CD8-positive, alpha-beta memory T cell (primary cell): ENCODE data around the gene CNOT4. TPM values are rescaled to one million over a fixed set of nuclear protein-coding genes. Genes with fewer than 3 reads are reported as not detected.

Experiments
- CTCF ChIA-PET: fragments of 350-600 bp; sonication (Branson Sonifier 250); formaldehyde crosslinking; loops from one replicate; lab custom pipeline; 2021; ENCODE audit warnings: antibody characterized with exemption; lab: Charles Lee
- POLR2A ChIA-PET: fragments of 350-600 bp; sonication (Branson Sonifier 250); formaldehyde crosslinking; loops from one replicate; lab custom pipeline; 2021; ENCODE audit warnings: antibody characterized with exemption; lab: Charles Lee
- DNase-seq, 5 donors: peaks; one replicate each; pipeline versions ENCODE4 v3.0.0 to v3.0.0-alpha.2; 2020 to 2022; ENCODE audit warnings: mixed read lengths in 1 of 5
- H3K27ac ChIP-seq: one replicate; pipeline ENCODE4 v1.7.0; 2013; ENCODE audit warnings: low read depth, mild to moderate bottlenecking, low read length, moderate library complexity
- H3K27me3 ChIP-seq: 2 replicates; pipeline ENCODE4 v1.7.0; 2013; ENCODE audit warnings: low read length, mild to moderate bottlenecking; ENCODE audit not compliant: insufficient read depth, poor library complexity, severe bottlenecking
- H3K36me3 ChIP-seq: 2 replicates; pipeline ENCODE4 v1.7.0; 2013; ENCODE audit warnings: mild to moderate bottlenecking, low read length, moderate library complexity; ENCODE audit not compliant: insufficient read depth
- H3K4me1 ChIP-seq: 2 replicates; pipeline ENCODE4 v1.7.0; 2013; ENCODE audit warnings: mild to moderate bottlenecking, low read length, moderate library complexity; ENCODE audit not compliant: insufficient read depth
- H3K4me3 ChIP-seq: 2 replicates; pipeline ENCODE4 v1.7.0; 2013; ENCODE audit warnings: mild to moderate bottlenecking, low read length
- H3K9me3 ChIP-seq: 2 replicates; pipeline ENCODE4 v1.7.0; 2013; ENCODE audit warnings: mild to moderate bottlenecking, low read length
- H3K27ac Mint-ChIP-seq, 8 donors: one replicate each; pipeline ENCODE4 v1.8.0; 2020 to 2021; ENCODE audit warnings: mixed read lengths in 8 of 8, mild to moderate bottlenecking in 6 of 8, inconsistent platforms in 3 of 8, moderate library complexity in 3 of 8
- H3K27me3 Mint-ChIP-seq, 2 donors: one replicate each; pipeline ENCODE4 v1.8.0; 2020 to 2021; ENCODE audit warnings: mixed read lengths in 2 of 2, mild to moderate bottlenecking in 1 of 2, moderate library complexity in 1 of 2
- H3K36me3 Mint-ChIP-seq, 3 donors: one replicate each; pipeline ENCODE4 v1.8.0; 2020 to 2021; ENCODE audit warnings: mixed read lengths in 3 of 3, inconsistent platforms in 1 of 3, mild to moderate bottlenecking in 1 of 3
- H3K4me1 Mint-ChIP-seq, 3 donors: one replicate each; pipeline ENCODE4 v1.8.0; 2020 to 2021; ENCODE audit warnings: mixed read lengths in 3 of 3, inconsistent platforms in 1 of 3, mild to moderate bottlenecking in 1 of 3
- H3K4me3 Mint-ChIP-seq, 7 donors: one replicate each; pipeline ENCODE4 v1.8.0; 2020 to 2021; ENCODE audit warnings: mixed read lengths in 7 of 7, mild to moderate bottlenecking in 6 of 7, moderate library complexity in 4 of 7, inconsistent platforms in 2 of 7
- H3K9me3 Mint-ChIP-seq, 5 donors: one replicate each; pipeline ENCODE4 v1.8.0; 2020 to 2022; ENCODE audit warnings: mixed read lengths in 5 of 5, mild to moderate bottlenecking in 3 of 5, moderate library complexity in 2 of 5, inconsistent platforms in 1 of 5
- polyA plus RNA-seq: library from polyadenylated mRNA; unstranded; fragments of 300-500 nt; fragmentation: Illumina TruSeq; gene quantifications from one replicate; pipeline ENCODE4 v1.2.3, GENCODE V29; 2021
- total RNA-seq, 2 experiments: library from RNA; stranded (reverse); gene quantifications; one replicate each; pipeline ENCODE4 v1.2.3, GENCODE V29; 2021

CNOT4 gene
- total and polyA plus RNA-seq, 3 experiments from 2014 or later = 19.3 to 21.8 (median 21.5) TPM

DNA sequence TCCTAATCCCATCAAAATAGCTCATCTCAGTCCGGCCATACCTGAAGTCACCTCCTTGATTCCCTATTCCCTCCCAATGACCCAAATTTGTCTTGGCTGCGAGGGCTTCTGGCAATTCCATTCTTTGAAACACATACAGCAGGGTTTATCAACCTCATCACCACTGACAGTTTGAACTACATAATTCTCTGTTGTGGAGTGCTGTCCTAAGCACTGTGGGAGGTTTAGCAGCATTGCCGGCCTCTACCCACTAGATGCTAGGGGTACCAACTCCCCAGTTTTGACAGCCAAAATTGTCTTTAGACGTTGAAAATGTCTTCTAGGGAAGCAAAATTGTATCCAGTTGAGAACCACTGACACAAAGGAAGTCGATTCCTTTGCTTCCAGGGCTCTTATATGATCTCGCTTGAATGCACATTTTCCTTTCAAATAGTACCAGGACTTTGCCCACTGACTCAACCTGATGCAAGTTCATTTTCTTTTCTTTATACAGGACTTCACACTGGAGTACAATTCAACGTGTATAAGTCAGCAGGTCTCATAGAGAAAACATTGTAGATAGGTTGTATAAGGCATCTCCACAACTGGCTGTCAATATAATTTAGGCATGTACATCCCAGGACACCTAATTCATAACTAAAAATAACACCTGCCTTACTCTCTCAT is 142.9 kb downstream of the CNOT4 start:
- DNase-seq = no peak
- ChIA-PET POLR2A (no interaction called here), CTCF (no interaction called here)
- Mint-ChIP-seq H3K36me3 (peaks cover 13 to 32% (median 19%) of the 10 kb centered on the region in 3 donors), H3K4me1 (peaks cover 4 to 23% (median 8%) of the 10 kb centered on the region in 3 donors), H3K4me3 (no peak overlapping the region), H3K27ac (no peak overlapping the region), H3K27me3 (no peaks in the 10 kb centered on the region), H3K9me3 (no peaks in the 10 kb centered on the region)
- Histone ChIP-seq H3K27ac (no peak overlapping the region), H3K4me3 (no peak overlapping the region), H3K36me3 (no peaks in the 10 kb centered on the region), H3K27me3 (no peaks in the 10 kb centered on the region), H3K4me1 (no peaks in the 10 kb centered on the region), H3K9me3 (no peaks in the 10 kb centered on the region)

DNA sequence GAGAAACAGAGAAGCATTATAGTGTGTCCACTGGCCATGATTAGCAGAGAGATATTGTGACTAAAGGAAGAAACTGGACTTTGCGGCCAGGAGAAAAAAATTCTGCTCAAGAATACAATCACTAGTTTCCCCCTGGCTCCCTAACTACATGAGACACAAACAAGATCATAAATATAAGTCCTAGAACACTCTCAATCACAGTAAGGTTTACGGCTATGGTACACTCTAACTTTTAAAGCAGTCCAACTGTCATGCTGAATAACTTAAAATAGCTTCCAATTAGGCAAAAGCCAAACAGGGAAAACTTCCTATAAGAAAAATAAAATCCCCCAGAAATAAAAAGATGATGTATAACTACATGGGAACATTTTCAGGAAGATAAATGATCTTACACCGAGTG is 144.2 kb downstream of the CNOT4 start:
- Mint-ChIP-seq H3K36me3 (peaks cover 13 to 37% (median 21%) of the 10 kb centered on the region in 3 donors), H3K4me1 (peaks cover 3 to 20% (median 5%) of the 10 kb centered on the region in 3 donors), H3K27ac (peak overlapping the region in 1 of 8 donors; percentile 9), H3K27me3 (no peaks in the 10 kb centered on the region), H3K9me3 (no peaks in the 10 kb centered on the region), H3K4me3 (no peak overlapping the region)
- ChIA-PET POLR2A (no interaction called here), CTCF (no interaction called here)
- H3K27me3 ChIP-seq = no peaks in the 10 kb centered on the region
- H3K36me3 ChIP-seq = no peaks in the 10 kb centered on the region
- H3K4me1 ChIP-seq = no peaks in the 10 kb centered on the region
- no peaks in the 10 kb centered on the region for H3K9me3 ChIP-seq
- no peak for DNase-seq
- H3K4me3 ChIP-seq = no peak overlapping the region
- no peak overlapping the region for H3K27ac ChIP-seq

DNA sequence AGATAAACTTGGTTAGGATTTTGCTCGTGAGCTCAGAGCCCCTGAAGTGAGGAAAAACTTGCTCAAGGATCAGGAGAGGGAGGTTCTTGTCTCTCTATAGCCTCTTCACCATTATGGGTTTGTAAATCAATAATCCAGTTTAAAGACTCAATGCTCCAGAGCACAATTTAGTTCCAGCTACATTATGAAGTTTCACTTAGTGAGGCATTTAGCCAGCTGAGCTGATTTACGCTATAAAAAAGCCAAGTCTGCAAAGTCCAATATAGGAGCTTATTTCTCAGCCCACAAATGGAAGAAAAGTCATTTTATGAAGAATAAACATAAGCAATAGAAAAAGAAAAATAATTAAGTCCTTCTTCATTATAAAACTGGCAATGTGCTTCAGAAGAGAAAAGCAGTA is 145.7 kb downstream of the CNOT4 start:
- CTCF ChIA-PET = no interaction called here
- H3K9me3 Mint-ChIP-seq = no peaks in the 10 kb centered on the region
- no peak overlapping the region for H3K4me3 Mint-ChIP-seq
- POLR2A ChIA-PET = no interaction called here
- no peaks in the 10 kb centered on the region for H3K27me3 ChIP-seq
- no peak overlapping the region for H3K4me3 ChIP-seq
- peaks cover 0 to 8% (median 0%) of the 10 kb centered on the region in 3 donors for H3K4me1 Mint-ChIP-seq
- no peaks in the 10 kb centered on the region for H3K36me3 ChIP-seq
- peaks cover 13 to 33% (median 20%) of the 10 kb centered on the region in 3 donors for H3K36me3 Mint-ChIP-seq
- no peak for DNase-seq
- H3K27me3 Mint-ChIP-seq = no peaks in the 10 kb centered on the region
- no peaks in the 10 kb centered on the region for H3K4me1 ChIP-seq
- H3K27ac ChIP-seq = no peak overlapping the region
- peak overlapping the region in 1 of 8 donors; percentile 64 for H3K27ac Mint-ChIP-seq
- H3K9me3 ChIP-seq = no peaks in the 10 kb centered on the region

DNA sequence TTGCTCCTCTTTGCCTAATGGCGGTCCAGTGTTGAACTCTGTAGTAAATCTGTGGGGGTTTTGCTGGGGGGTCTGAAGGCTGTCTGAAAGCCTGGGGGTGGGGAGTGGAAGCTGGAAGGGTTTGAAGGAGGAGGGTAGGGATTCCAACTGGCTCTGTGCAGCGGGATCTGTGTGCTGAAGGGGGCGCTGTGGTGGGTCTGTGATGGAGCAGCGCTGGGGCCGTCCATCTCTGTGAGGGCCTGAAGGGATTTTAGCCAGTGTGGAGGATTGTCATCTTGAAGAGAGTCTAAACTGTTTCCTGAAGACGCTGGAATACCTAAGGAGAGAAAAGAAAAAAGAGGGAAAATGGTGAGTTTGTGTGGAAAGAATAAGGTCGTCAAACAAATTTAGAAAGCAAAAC is 147.0 kb downstream of the CNOT4 start:
- no peaks in the 10 kb centered on the region for H3K27me3 ChIP-seq
- Mint-ChIP-seq H3K27me3 (no peaks in the 10 kb centered on the region), H3K27ac (peak overlapping the region in 3 of 8 donors; percentile 0 to 77 (median 5)), H3K4me1 (peaks cover 0 to 6% (median 0%) of the 10 kb centered on the region in 3 donors), H3K4me3 (no peak overlapping the region), H3K36me3 (peaks cover 13 to 33% (median 20%) of the 10 kb centered on the region in 3 donors), H3K9me3 (no peaks in the 10 kb centered on the region)
- no peaks in the 10 kb centered on the region for H3K36me3 ChIP-seq
- no peaks in the 10 kb centered on the region for H3K9me3 ChIP-seq
- CTCF ChIA-PET = no interaction called here
- no peak overlapping the region for H3K27ac ChIP-seq
- DNase-seq = no peak
- POLR2A ChIA-PET = no interaction called here
- no peaks in the 10 kb centered on the region for H3K4me1 ChIP-seq
- no peak overlapping the region for H3K4me3 ChIP-seq

DNA sequence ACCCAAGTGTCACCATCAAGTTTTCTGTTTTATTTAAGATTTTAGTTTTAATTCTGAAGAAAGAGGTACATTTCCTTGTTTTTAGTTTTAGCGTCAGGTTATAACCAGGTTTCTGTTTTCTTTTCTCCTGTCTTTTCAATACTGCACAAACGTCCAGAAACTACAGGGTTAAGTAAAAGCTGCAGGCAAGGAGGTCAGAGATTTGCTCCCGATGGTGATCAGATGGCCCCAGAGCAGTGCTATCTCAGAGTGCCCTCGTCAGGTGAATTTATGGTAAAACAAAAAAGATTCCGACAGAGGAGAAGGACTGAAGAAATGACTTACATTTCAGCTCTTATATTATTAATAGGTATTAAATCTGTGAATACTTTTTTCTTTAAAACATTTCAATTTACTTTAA is 148.1 kb downstream of the CNOT4 start:
- no peaks in the 10 kb centered on the region for H3K4me1 Mint-ChIP-seq

DNA sequence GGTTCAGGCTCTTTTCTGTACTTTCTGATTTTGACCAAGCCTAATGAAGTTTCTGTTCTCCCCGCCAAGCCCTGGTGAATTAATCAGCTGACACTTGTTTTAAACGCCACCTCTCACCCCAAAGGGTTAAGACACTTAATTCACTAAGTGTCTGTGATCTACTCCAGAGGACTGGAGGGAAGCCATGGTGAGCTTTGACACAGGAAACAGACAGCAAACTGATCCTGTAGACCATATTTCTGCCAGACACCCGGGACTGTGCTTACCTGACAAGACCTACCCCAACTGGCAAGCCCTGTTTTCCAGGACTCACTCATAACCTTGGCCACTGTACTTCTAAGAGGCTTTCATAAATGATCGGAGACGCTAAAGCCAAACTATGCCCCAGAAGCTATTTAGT is 150.3 kb downstream of the CNOT4 start:
- Mint-ChIP-seq H3K27ac (no peak overlapping the region), H3K36me3 (peaks cover 13 to 33% (median 18%) of the 10 kb centered on the region in 3 donors), H3K4me3 (no peak overlapping the region), H3K4me1 (no peaks in the 10 kb centered on the region), H3K27me3 (peaks cover 2 to 3% of the 10 kb centered on the region in 2 donors), H3K9me3 (no peaks in the 10 kb centered on the region)
- H3K27ac ChIP-seq = no peak overlapping the region
- CTCF ChIA-PET = no interaction called here
- no peaks in the 10 kb centered on the region for H3K27me3 ChIP-seq
- H3K4me1 ChIP-seq = no peaks in the 10 kb centered on the region
- H3K4me3 ChIP-seq = no peak overlapping the region
- POLR2A ChIA-PET = no interaction called here
- DNase-seq = no peak
- H3K36me3 ChIP-seq = no peaks in the 10 kb centered on the region
- H3K9me3 ChIP-seq = no peaks in the 10 kb centered on the region

More for the DNA sequence above, 148.1 kb downstream of the CNOT4 start:
- Mint-ChIP-seq H3K27me3 (no peaks in the 10 kb centered on the region), H3K4me3 (no peak overlapping the region), H3K36me3 (peaks cover 13 to 33% (median 20%) of the 10 kb centered on the region in 3 donors), H3K9me3 (no peaks in the 10 kb centered on the region), H3K27ac (no peak overlapping the region)
- H3K27me3 ChIP-seq = no peaks in the 10 kb centered on the region
- no peak overlapping the region for H3K27ac ChIP-seq
- ChIA-PET CTCF (no interaction called here), POLR2A (no interaction called here)
- no peaks in the 10 kb centered on the region for H3K9me3 ChIP-seq
- H3K4me3 ChIP-seq = no peak overlapping the region
- DNase-seq = no peak
- no peaks in the 10 kb centered on the region for H3K36me3 ChIP-seq
- no peaks in the 10 kb centered on the region for H3K4me1 ChIP-seq

DNA sequence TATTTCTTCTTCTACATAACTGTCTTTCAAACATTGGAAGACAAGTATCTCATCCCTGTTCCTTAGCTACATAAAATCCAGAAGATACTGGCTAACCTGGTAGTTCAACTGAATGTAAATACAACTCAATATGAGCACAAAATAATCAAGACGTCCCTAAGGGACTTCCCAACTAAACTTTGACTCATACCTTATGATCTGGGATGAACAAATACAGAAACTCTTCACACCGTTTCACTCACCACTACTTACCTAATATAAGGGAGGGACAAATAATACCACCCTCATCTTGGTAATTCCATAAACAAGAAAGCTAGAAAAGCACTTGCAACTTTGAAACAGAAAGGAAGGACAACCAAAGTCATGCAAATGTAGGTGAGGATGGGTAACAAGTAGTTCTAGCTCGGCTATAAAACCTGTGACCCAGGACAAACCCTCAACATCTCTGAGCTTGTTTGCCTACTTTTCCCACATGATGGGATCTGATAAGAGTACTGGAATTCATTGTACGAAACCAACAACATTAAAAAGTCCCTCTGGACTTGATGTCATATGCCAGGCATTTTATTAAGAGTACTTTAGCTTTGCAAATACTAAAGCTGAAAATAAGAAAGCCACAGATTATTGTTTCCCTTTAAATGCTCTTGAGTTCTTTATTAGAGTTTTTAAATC is 154.4 kb downstream of the CNOT4 start:
- Histone ChIP-seq H3K27me3 (no peaks in the 10 kb centered on the region), H3K4me1 (no peaks in the 10 kb centered on the region), H3K27ac (no peak overlapping the region), H3K9me3 (no peaks in the 10 kb centered on the region), H3K4me3 (no peak overlapping the region), H3K36me3 (no peaks in the 10 kb centered on the region)
- no peak for DNase-seq
- no peaks in the 10 kb centered on the region for H3K9me3 Mint-ChIP-seq
- peaks cover 0 to 3% (median 0%) of the 10 kb centered on the region in 3 donors for H3K36me3 Mint-ChIP-seq
- ChIA-PET POLR2A (no interaction called here), CTCF (no interaction called here)
- no peak overlapping the region for H3K4me3 Mint-ChIP-seq
- no peak overlapping the region for H3K27ac Mint-ChIP-seq
- peaks cover 2 to 3% of the 10 kb centered on the region in 2 donors for H3K27me3 Mint-ChIP-seq
- H3K4me1 Mint-ChIP-seq = no peaks in the 10 kb centered on the region

DNA sequence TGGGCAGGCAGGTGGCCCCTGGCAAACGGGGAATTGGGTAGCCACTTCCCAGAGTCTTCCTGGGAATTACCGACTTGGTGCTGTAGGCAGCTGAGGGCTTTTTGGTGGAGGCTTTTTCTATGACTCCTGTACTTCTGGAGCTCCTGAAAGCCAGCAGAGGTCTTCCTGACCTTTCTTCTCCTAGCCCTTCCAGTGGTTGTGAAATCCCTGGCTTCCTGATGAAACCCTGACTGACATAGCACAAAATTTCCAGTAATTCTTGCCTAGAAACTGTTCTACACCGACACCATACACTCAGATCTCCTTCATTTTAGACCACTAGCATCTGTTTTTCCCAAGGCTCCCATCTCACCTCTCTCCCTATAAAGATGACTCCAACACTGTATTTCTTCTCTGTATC is 156.1 kb downstream of the CNOT4 start:
- Histone ChIP-seq H3K27ac (no peak overlapping the region), H3K4me1 (no peaks in the 10 kb centered on the region), H3K4me3 (no peak overlapping the region), H3K9me3 (no peaks in the 10 kb centered on the region), H3K36me3 (no peaks in the 10 kb centered on the region), H3K27me3 (no peaks in the 10 kb centered on the region)
- no peak for DNase-seq
- Mint-ChIP-seq H3K9me3 (no peaks in the 10 kb centered on the region), H3K27me3 (peaks cover 2 to 3% of the 10 kb centered on the region in 2 donors), H3K36me3 (peaks cover 0 to 5% (median 0%) of the 10 kb centered on the region in 3 donors), H3K4me1 (no peaks in the 10 kb centered on the region), H3K27ac (no peak overlapping the region), H3K4me3 (no peak overlapping the region)
- CTCF ChIA-PET = no interaction called here
- POLR2A ChIA-PET = no interaction called here
